Colonic mucosa (tissue), 4 donors: Measurements from ENCODE around the gene MACROD1. TPM values are rescaled to one million over a fixed set of nuclear protein-coding genes. Genes with fewer than 3 reads are reported as not detected.
A peak's percentile ranks its signal among the peaks of the same experiment; 100 is the strongest.

ENCODE experiments used
- DNase-seq: peaks from one replicate; pipeline ENCODE4 v3.0.0-alpha.2; 2020
- H3K27ac ChIP-seq: fragments of 200-600 bp; one replicate; pipeline ENCODE4 v1.8.0; 2021
- H3K27me3 ChIP-seq: fragments of 200-600 bp; one replicate; pipeline ENCODE4 v1.8.0; 2021
- H3K36me3 ChIP-seq: fragments of 200-600 bp; one replicate; pipeline ENCODE4 v1.8.0; 2021
- H3K4me1 ChIP-seq: fragments of 200-600 bp; one replicate; pipeline ENCODE4 v1.8.0; 2021; ENCODE audit warnings: mild to moderate bottlenecking
- H3K4me3 ChIP-seq: fragments of 200-600 bp; one replicate; pipeline ENCODE4 v1.8.0; 2021
- H3K9ac ChIP-seq, 2 donors: one replicate each; pipeline ENCODE4 v1.7.0; 2013; ENCODE audit warnings: control low read depth in 2 of 2, low read depth in 2 of 2, low read length in 2 of 2
- H3K9me3 ChIP-seq: fragments of 200-600 bp; one replicate; pipeline ENCODE4 v1.8.0; 2021
- intact Hi-C: fragments of 100-400 bp; cut with DNase I; formaldehyde crosslinking; loops from one replicate; pipeline ENCODE4 v1.14.1; 2022
- total RNA-seq, 2 donors: library from RNA; stranded (reverse); fragmentation: NEBNext Ultra II Directional in 1 of 2; extraction: Animal tissue kit (Norgen Biotek cat#: 25700) in 1 of 2; gene quantifications; one replicate each; pipeline ENCODE4 v1.2.1, GENCODE V29; 2021
- TF ChIP-seq, protein P1 (sequence below): fragments of 200-600 bp; IDR thresholded peaks from one replicate; pipeline ENCODE4 v1.8.0; 2022; ENCODE audit warnings: antibody characterized with exemption, mild to moderate bottlenecking
- donor health status: healthy.
- donor health status: DM: no; HTN: no; CAD: no.
- donor health status: DM: no; HTN: no; CAD: no.

Gene MACROD1
- total RNA-seq, 2 donors from 2014 or later = 18.6 to 22.9 TPM

DNA sequence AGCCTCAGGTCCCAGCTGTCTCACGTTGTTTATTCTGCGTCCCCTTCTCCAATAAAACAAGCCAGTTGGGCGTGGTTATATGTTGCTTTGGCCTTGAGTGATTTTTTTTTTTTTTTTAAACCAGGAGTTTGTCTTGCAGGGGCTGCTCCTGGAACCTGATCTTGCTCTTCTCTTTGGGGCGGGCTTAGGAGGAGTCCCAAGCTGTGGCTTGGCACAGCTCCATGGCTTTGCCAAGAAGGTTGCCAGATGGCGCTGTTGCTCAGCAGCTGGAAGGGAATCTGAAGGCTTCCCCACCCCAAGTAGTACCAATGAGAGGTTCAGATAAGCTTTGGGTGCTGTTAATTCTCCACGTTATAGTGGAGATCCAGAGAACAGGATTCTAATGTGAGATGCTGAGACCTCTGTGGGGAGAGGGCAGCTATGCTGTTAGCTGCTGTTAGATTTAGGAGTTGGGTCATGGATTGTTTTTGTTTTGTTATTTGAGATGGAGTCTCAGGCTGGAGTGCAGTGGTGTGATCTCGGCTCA is 38.6 kb upstream of the MACROD1 start:
- Histone ChIP-seq H3K4me3 (no peak overlapping the region), H3K27ac (peak overlapping the region; percentile 85), H3K27me3 (no peaks in the 10 kb centered on the region), H3K4me1 (peaks cover 17% of the 10 kb centered on the region), H3K36me3 (peaks cover 27% of the 10 kb centered on the region), H3K9me3 (no peaks in the 10 kb centered on the region), H3K9ac (no peak overlapping the region)
- TF ChIP-seq, protein P1, sequence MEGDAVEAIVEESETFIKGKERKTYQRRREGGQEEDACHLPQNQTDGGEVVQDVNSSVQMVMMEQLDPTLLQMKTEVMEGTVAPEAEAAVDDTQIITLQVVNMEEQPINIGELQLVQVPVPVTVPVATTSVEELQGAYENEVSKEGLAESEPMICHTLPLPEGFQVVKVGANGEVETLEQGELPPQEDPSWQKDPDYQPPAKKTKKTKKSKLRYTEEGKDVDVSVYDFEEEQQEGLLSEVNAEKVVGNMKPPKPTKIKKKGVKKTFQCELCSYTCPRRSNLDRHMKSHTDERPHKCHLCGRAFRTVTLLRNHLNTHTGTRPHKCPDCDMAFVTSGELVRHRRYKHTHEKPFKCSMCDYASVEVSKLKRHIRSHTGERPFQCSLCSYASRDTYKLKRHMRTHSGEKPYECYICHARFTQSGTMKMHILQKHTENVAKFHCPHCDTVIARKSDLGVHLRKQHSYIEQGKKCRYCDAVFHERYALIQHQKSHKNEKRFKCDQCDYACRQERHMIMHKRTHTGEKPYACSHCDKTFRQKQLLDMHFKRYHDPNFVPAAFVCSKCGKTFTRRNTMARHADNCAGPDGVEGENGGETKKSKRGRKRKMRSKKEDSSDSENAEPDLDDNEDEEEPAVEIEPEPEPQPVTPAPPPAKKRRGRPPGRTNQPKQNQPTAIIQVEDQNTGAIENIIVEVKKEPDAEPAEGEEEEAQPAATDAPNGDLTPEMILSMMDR = peak; percentile 74
- intact Hi-C loops = loop anchor here (5.0 kb wide), 1 partner anchor 98 kb away; the partner anchor contains the start of gene CATSPERZ
- peak; percentile 92 for DNase-seq

DNA sequence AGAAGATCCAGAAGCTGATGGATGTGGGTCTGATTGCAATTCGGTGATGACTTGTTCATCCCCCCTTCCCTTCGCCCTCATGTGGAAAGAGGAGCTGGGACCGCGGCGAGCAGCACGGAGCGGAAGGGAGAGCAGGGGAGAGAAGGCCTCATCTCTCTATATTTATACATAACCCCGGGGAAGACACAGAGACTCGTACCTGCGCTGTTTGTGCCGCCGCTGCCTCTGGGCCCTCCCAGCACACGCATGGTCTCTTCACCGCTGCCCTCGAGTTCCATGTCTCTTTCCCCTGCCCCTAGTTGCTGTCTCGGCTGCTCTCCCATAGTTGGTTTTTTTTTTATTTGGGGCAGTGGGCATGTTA is 38.1 kb upstream of the MACROD1 start:
- Histone ChIP-seq H3K27ac (no peak overlapping the region), H3K36me3 (peaks cover 27% of the 10 kb centered on the region), H3K9me3 (no peaks in the 10 kb centered on the region), H3K9ac (no peak overlapping the region), H3K4me3 (no peak overlapping the region), H3K27me3 (no peaks in the 10 kb centered on the region), H3K4me1 (peaks cover 17% of the 10 kb centered on the region)
- TF ChIP-seq, protein P1 = no peak
- intact Hi-C loops = loop anchor here (5.0 kb wide), 1 partner anchor 98 kb away; the partner anchor contains the start of gene CATSPERZ
- DNase-seq = no peak

DNA sequence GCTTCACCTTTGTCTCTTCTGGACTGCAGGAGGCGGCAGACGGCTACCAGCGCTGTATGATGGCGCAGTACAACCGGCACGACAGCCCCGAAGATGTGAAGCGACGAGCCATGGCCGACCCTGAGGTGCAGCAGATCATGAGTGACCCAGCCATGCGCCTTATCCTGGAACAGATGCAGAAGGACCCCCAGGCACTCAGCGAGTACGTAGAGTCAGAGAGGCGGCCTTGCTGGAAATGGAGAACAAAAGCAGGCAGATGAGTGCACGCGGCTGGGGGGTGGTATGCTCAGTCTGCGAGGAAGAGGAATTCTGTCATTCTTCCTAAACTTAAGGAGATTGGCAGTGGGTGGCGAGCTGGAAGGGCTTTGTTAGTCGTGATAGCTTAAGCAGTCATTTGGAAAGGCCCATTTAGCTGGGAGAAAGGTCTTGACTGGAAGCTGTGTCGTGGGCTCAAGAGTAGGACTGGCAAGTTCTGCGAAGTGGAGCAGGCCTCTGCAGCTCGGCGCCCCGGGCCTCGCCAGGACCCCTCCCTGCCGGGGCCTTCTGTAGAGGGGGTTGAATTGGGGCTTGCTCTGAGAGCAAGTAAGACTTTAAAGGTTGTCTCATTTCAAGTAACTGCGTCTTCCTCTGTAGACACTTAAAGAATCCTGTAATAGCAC is 37.6 kb upstream of the MACROD1 start:
- DNase-seq = no peak
- Histone ChIP-seq H3K36me3 (peaks cover 27% of the 10 kb centered on the region), H3K4me3 (no peak overlapping the region), H3K9ac (no peak overlapping the region), H3K27me3 (no peaks in the 10 kb centered on the region), H3K9me3 (no peaks in the 10 kb centered on the region), H3K4me1 (peaks cover 17% of the 10 kb centered on the region), H3K27ac (no peak overlapping the region)
- intact Hi-C loops = loop anchor here (5.0 kb wide), 1 partner anchor 99 kb away; the partner anchor contains the start of gene CATSPERZ
- TF ChIP-seq, protein P1 = no peak

DNA sequence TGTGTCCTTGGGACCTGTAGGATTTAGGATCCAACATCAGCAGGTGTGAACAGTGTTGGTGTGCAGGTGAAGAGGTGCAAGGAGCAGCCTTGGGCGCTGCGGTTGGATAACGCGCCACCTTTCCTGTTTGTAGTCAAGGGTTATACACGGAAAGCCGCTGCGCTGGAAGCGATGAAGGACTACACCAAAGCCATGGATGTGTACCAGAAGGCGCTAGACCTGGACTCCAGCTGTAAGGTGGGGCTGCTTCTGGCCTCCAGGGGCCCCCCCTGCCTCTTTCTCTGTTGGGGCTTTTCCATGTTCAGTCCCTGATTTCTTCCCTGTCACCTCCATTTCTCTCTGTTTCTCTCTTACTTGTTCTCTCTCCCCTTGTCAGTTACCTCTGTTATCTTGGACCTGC is 37.1 kb upstream of the MACROD1 start:
- intact Hi-C loops = loop anchor here (5.0 kb wide), 1 partner anchor 99 kb away; the partner anchor contains the start of gene CATSPERZ
- Histone ChIP-seq H3K9me3 (no peaks in the 10 kb centered on the region), H3K27me3 (no peaks in the 10 kb centered on the region), H3K36me3 (peaks cover 27% of the 10 kb centered on the region), H3K9ac (no peak overlapping the region), H3K27ac (no peak overlapping the region), H3K4me3 (no peak overlapping the region), H3K4me1 (peaks cover 17% of the 10 kb centered on the region)
- no peak for DNase-seq
- TF ChIP-seq, protein P1 = no peak

DNA sequence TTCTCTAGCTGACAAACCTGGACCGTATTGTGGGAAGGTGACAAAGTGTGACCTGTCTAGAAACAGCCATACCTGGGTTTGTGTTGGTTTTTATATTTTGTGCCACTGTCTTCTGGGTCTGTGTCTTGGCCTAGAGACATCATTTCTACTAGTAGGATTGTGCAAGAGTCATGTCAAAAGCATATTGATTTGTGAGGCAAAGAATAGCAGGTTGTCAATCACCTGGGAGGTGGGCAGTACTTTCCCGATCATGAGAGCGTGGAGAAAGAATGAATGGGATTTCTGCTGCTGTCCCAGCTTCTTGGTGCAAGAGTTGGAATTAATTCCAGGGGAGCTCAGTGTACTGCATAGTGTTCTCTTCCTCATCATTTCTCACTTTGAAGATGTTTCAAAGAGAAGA is 35.6 kb upstream of the MACROD1 start:
- Histone ChIP-seq H3K9ac (no peak overlapping the region), H3K4me3 (no peak overlapping the region), H3K36me3 (peaks cover 39% of the 10 kb centered on the region), H3K27me3 (no peaks in the 10 kb centered on the region), H3K9me3 (no peaks in the 10 kb centered on the region), H3K4me1 (peaks cover 15% of the 10 kb centered on the region), H3K27ac (no peak overlapping the region)
- intact Hi-C loops = loop anchor here (5.0 kb wide), 1 partner anchor 101 kb away; the partner anchor contains the start of gene CATSPERZ
- DNase-seq = no peak
- TF ChIP-seq, protein P1 = no peak
